ENCODE results near the gene CPNE6.

DNA sequence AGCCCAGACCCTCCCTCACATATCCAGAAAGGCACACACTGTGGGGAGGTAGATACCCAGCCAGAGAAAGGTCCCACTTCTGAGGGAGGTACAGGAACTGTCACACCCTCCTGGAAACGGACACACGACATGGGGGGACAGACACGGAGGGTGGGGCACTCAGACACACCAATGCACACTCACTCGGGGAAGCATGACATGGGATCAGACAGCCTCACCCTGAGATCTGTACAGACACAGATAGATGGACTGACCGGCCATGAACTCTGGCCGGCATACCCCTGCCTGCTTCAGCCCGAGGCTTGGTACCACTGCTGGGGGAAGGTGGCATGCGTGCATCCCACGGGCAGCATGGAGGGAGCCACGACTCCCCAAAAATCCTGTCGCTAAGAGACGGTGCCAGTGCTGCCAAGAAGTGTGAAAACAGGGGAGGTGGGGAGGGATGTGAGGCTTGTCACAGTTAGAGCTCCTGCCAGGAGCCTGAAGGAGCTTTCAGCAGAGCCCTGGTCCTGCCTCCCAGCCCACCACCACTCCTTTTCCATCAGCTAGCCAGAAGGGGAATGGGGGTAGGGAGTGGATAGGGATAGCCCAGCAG, 571 bp downstream of the CPNE6 start:
- no peak for TF ChIP-seq POLR2A (IDR thresholded peaks at IDR 0.05)
- TF ChIP-seq, protein P1, sequence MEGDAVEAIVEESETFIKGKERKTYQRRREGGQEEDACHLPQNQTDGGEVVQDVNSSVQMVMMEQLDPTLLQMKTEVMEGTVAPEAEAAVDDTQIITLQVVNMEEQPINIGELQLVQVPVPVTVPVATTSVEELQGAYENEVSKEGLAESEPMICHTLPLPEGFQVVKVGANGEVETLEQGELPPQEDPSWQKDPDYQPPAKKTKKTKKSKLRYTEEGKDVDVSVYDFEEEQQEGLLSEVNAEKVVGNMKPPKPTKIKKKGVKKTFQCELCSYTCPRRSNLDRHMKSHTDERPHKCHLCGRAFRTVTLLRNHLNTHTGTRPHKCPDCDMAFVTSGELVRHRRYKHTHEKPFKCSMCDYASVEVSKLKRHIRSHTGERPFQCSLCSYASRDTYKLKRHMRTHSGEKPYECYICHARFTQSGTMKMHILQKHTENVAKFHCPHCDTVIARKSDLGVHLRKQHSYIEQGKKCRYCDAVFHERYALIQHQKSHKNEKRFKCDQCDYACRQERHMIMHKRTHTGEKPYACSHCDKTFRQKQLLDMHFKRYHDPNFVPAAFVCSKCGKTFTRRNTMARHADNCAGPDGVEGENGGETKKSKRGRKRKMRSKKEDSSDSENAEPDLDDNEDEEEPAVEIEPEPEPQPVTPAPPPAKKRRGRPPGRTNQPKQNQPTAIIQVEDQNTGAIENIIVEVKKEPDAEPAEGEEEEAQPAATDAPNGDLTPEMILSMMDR (IDR thresholded peaks at IDR 0.05): no peak
